ENCODE data around the gene SUN2. TPM values are rescaled to one million over a fixed set of nuclear protein-coding genes. Genes with fewer than 3 reads are reported as not detected.

Gene SUN2
- total and polyA plus RNA-seq, 10 of the 15 experiments (the other 5 are each of a cell fraction or from before 2014, with no cell fraction given): 0.18 to 107 (median 35.9) TPM

DNA sequence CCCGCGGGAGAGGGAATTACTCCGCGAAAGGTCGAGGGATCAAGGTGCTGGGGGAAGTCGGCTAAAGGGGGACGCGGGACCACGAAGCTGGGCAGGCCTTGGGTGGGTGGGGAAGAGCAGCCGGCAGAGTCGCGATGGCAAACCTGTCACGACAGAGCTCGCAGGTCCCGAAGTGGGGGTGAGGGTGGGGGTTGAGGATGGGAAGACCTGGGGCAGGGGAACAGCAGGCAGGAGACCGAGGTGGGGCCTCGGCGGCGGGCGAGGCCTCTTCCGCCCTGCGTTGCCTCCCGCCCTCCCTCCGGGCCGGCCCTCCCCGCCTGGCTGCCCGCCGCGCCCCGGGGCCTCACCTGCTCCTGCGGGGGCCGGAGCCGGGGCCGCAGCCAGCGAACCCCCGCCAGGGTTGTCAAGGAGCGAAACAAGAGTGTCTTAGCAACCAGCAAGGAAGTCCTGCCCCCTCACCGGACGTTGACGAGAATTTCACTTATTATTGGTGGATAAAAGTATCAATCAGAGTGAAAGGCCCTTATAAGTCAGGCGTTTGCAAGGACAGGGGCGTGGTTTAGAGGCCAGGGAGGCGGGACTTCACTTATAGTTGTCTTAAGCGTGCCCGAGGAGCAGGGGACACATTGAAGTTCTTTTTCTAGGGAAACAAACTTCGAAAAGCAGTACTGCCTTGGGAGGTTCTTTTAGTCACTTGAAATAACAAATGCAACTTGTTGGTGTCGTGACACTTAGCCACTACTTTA lies 38.1 kb upstream of the SUN2 start, which contains the start of gene DNAL4 (continued):
- no peak for TF ChIP-seq RUNX3 (IDR thresholded peaks at IDR 0.05; ENCODE audit: low read length)
- TF ChIP-seq CREB1 (IDR thresholded peaks at IDR 0.05; ENCODE audit: low read depth): peak; percentile 78
- TF ChIP-seq, protein P1, sequence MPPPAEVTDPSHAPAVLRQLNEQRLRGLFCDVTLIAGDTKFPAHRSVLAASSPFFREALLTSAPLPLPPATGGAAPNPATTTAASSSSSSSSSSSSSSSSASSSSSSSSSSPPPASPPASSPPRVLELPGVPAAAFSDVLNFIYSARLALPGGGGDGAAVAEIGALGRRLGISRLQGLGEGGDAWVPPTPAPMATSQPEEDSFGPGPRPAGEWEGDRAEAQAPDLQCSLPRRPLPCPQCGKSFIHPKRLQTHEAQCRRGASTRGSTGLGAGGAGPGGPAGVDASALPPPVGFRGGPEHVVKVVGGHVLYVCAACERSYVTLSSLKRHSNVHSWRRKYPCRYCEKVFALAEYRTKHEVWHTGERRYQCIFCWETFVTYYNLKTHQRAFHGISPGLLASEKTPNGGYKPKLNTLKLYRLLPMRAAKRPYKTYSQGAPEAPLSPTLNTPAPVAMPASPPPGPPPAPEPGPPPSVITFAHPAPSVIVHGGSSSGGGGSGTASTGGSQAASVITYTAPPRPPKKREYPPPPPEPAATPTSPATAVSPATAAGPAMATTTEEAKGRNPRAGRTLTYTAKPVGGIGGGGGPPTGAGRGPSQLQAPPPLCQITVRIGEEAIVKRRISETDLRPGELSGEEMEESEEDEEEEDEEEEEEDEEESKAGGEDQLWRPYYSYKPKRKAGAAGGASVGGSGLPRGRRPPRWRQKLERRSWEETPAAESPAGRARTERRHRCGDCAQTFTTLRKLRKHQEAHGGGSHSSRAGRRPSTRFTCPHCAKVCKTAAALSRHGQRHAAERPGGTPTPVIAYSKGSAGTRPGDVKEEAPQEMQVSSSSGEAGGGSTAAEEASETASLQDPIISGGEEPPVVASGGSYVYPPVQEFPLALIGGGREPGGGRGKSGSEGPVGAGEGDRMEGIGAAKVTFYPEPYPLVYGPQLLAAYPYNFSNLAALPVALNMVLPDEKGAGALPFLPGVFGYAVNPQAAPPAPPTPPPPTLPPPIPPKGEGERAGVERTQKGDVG (CRISPR knock-in tag; IDR thresholded peaks at IDR 0.05): no peak
- peak; percentile 26 for TF ChIP-seq FOS (IDR thresholded peaks at IDR 0.05; ENCODE audit: borderline replicate concordance, extremely low read depth, insufficient read length)
- TF ChIP-seq, protein P2, sequence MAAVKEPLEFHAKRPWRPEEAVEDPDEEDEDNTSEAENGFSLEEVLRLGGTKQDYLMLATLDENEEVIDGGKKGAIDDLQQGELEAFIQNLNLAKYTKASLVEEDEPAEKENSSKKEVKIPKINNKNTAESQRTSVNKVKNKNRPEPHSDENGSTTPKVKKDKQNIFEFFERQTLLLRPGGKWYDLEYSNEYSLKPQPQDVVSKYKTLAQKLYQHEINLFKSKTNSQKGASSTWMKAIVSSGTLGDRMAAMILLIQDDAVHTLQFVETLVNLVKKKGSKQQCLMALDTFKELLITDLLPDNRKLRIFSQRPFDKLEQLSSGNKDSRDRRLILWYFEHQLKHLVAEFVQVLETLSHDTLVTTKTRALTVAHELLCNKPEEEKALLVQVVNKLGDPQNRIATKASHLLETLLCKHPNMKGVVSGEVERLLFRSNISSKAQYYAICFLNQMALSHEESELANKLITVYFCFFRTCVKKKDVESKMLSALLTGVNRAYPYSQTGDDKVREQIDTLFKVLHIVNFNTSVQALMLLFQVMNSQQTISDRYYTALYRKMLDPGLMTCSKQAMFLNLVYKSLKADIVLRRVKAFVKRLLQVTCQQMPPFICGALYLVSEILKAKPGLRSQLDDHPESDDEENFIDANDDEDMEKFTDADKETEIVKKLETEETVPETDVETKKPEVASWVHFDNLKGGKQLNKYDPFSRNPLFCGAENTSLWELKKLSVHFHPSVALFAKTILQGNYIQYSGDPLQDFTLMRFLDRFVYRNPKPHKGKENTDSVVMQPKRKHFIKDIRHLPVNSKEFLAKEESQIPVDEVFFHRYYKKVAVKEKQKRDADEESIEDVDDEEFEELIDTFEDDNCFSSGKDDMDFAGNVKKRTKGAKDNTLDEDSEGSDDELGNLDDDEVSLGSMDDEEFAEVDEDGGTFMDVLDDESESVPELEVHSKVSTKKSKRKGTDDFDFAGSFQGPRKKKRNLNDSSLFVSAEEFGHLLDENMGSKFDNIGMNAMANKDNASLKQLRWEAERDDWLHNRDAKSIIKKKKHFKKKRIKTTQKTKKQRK (IDR thresholded peaks at IDR 0.05; ENCODE audit: low read depth, low read length): peak; percentile 80
- TF ChIP-seq EGR1 (IDR thresholded peaks at IDR 0.05; ENCODE audit: borderline replicate concordance in 1 of 2, low read depth in 2 of 2, low read length in 2 of 2): peak in 1 of 2 experiments; percentile 82; a peak in 2 of 3 replicates
- TF ChIP-seq ZNF274 (IDR thresholded peaks at IDR 0.05; ENCODE audit: insufficient read depth, insufficient read length): no peak
- TF ChIP-seq, protein P3, sequence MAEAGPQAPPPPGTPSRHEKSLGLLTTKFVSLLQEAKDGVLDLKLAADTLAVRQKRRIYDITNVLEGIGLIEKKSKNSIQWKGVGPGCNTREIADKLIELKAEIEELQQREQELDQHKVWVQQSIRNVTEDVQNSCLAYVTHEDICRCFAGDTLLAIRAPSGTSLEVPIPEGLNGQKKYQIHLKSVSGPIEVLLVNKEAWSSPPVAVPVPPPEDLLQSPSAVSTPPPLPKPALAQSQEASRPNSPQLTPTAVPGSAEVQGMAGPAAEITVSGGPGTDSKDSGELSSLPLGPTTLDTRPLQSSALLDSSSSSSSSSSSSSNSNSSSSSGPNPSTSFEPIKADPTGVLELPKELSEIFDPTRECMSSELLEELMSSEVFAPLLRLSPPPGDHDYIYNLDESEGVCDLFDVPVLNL (IDR thresholded peaks at IDR 0.05; ENCODE audit: low read depth, low read length): no peak
- TF ChIP-seq, protein P4, sequence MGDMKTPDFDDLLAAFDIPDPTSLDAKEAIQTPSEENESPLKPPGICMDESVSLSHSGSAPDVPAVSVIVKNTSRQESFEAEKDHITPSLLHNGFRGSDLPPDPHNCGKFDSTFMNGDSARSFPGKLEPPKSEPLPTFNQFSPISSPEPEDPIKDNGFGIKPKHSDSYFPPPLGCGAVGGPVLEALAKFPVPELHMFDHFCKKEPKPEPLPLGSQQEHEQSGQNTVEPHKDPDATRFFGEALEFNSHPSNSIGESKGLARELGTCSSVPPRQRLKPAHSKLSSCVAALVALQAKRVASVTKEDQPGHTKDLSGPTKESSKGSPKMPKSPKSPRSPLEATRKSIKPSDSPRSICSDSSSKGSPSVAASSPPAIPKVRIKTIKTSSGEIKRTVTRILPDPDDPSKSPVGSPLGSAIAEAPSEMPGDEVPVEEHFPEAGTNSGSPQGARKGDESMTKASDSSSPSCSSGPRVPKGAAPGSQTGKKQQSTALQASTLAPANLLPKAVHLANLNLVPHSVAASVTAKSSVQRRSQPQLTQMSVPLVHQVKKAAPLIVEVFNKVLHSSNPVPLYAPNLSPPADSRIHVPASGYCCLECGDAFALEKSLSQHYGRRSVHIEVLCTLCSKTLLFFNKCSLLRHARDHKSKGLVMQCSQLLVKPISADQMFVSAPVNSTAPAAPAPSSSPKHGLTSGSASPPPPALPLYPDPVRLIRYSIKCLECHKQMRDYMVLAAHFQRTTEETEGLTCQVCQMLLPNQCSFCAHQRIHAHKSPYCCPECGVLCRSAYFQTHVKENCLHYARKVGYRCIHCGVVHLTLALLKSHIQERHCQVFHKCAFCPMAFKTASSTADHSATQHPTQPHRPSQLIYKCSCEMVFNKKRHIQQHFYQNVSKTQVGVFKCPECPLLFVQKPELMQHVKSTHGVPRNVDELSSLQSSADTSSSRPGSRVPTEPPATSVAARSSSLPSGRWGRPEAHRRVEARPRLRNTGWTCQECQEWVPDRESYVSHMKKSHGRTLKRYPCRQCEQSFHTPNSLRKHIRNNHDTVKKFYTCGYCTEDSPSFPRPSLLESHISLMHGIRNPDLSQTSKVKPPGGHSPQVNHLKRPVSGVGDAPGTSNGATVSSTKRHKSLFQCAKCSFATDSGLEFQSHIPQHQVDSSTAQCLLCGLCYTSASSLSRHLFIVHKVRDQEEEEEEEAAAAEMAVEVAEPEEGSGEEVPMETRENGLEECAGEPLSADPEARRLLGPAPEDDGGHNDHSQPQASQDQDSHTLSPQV (IDR thresholded peaks at IDR 0.05): no peak
- no peak for TF ChIP-seq MYB (IDR thresholded peaks at IDR 0.05; ENCODE audit: borderline replicate concordance, low read depth, low read length)
- TF ChIP-seq ETV6 (conservative IDR thresholded peaks at IDR 0.05 in 1 of 2, IDR thresholded peaks at IDR 0.05 in 1 of 2; ENCODE audit: borderline replicate concordance in 1 of 2, low read depth in 1 of 2): no peak
- TF ChIP-seq MYC (IDR thresholded peaks at IDR 0.05; ENCODE audit: insufficient read depth, insufficient read length, insufficient replicate concordance, low read length, severe bottlenecking): no peak
- no peak for TF ChIP-seq TBL1XR1 (IDR thresholded peaks at IDR 0.05; ENCODE audit: low read depth, low read length)
- peak; percentile 69; the same call in 1 of the 2 replicates for TF ChIP-seq BACH1 (IDR thresholded peaks at IDR 0.05; ENCODE audit: borderline replicate concordance)
- no peak for TF ChIP-seq SMARCA5 (IDR thresholded peaks at IDR 0.05)
- TF ChIP-seq BMI1 (IDR thresholded peaks at IDR 0.05; ENCODE audit: borderline replicate concordance): peak; percentile 66; the same call in 1 of the 2 replicates
- no peak for TF ChIP-seq ZNF217 (IDR thresholded peaks at IDR 0.05)

All from GM12878 (cell line).